Endothelial cell (in vitro differentiated cells): Measurements from ENCODE around the gene DPM2. TPM values are rescaled to one million over a fixed set of nuclear protein-coding genes. Genes with fewer than 3 reads are reported as not detected.

ENCODE experiments used
- DNase-seq: peaks from one replicate; pipeline ENCODE4 v3.0.0; 2021; ENCODE audit warnings: low spot score
- H3K27ac Mint-ChIP-seq: one replicate; pipeline ENCODE4 v1.8.0; 2021; ENCODE audit warnings: mixed read lengths, inconsistent platforms; ENCODE audit not compliant: unreplicated experiment
- H3K27me3 Mint-ChIP-seq: one replicate; pipeline ENCODE4 v1.8.0; 2021; ENCODE audit warnings: mild to moderate bottlenecking, moderate library complexity, mixed read lengths, inconsistent platforms; ENCODE audit not compliant: unreplicated experiment
- H3K36me3 Mint-ChIP-seq: one replicate; pipeline ENCODE4 v1.8.0; 2021; ENCODE audit warnings: mild to moderate bottlenecking, low read depth, mixed read lengths, inconsistent platforms; ENCODE audit not compliant: unreplicated experiment
- H3K4me1 Mint-ChIP-seq: one replicate; pipeline ENCODE4 v1.8.0; 2021; ENCODE audit warnings: mild to moderate bottlenecking, mixed read lengths, inconsistent platforms; ENCODE audit not compliant: unreplicated experiment
- H3K4me3 Mint-ChIP-seq: one replicate; pipeline ENCODE4 v1.8.0; 2021; ENCODE audit warnings: mild to moderate bottlenecking, mixed read lengths, inconsistent platforms; ENCODE audit not compliant: unreplicated experiment
- H3K9me3 Mint-ChIP-seq: one replicate; pipeline ENCODE4 v1.8.0; 2021; ENCODE audit warnings: mixed read lengths, inconsistent platforms; ENCODE audit not compliant: unreplicated experiment
- CTCF ChIP-seq: fragments of 200-600 bp; sonication (generic); IDR thresholded peaks from one replicate; pipeline ENCODE4 v1.5.0; 2021; ENCODE audit warnings: antibody characterized with exemption; ENCODE audit not compliant: unreplicated experiment
- total RNA-seq: library from RNA; stranded (reverse); fragmentation: NEBNext Ultra II Directional; extraction: Animal tissue kit (Norgen Biotek cat#: 25700); gene quantifications from one replicate; pipeline ENCODE4 v1.2.1, GENCODE V29; 2021; ENCODE audit not compliant: unreplicated experiment

DPM2 gene
- total RNA-seq, 1 donor from 2014 or later, result 31.5 TPM

DNA sequence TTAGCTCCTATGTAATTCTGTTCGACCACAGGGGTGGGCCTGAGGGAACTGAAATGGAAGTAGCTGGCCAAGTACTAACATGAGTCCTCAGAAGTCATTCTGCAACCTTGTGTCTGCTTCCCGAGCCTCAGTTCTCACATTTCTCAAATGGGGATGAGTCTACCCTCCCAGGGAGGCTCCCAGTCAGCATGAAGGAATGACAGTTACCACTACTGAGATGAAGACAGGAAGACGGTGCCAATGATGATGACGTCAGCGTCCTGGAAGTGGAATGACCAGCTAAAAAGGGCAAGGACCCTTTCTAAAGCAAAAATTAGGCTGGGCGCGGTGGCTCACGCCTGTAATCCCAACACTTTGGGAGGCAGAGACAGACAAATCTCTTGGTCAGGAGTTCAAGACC, 13.9 kb downstream of the DPM2 start:
- DNase-seq, result no peak
- H3K9me3 Mint-ChIP-seq, result no peaks in the 10 kb centered on the region
- TF ChIP-seq CTCF, result no peak
- peaks cover 3% of the 10 kb centered on the region for H3K36me3 Mint-ChIP-seq
- H3K27ac Mint-ChIP-seq, result no peak overlapping the region
- peaks cover 14% of the 10 kb centered on the region for H3K27me3 Mint-ChIP-seq
- H3K4me1 Mint-ChIP-seq, result peaks cover 16% of the 10 kb centered on the region
- H3K4me3 Mint-ChIP-seq, result no peak overlapping the region

- Mint-ChIP-seq H3K9me3 (no peaks in the 10 kb centered on the region), H3K4me1 (peaks cover 22% of the 10 kb centered on the region), H3K27ac (no peak overlapping the region), H3K4me3 (no peak overlapping the region), H3K36me3 (peaks cover 3% of the 10 kb centered on the region), H3K27me3 (peaks cover 14% of the 10 kb centered on the region)
- no peak for TF ChIP-seq CTCF
- DNase-seq, result no peak
Measured at GRCh38 chr9:127923046-127923445, 14.6 kb downstream of the DPM2 start.

GRCh38 chr9:127921557-127922120, 16.0 kb downstream of the DPM2 start:
- H3K36me3 Mint-ChIP-seq, result peaks cover 3% of the 10 kb centered on the region
- H3K4me3 Mint-ChIP-seq, result no peak overlapping the region
- TF ChIP-seq CTCF, result peak; percentile 97
- H3K27ac Mint-ChIP-seq, result no peak overlapping the region
- H3K9me3 Mint-ChIP-seq, result no peaks in the 10 kb centered on the region
- H3K27me3 Mint-ChIP-seq, result peaks cover 11% of the 10 kb centered on the region
- H3K4me1 Mint-ChIP-seq, result peaks cover 26% of the 10 kb centered on the region
- DNase-seq, result peak; percentile 77

GRCh38 chr9:127920794-127921193, 16.9 kb downstream of the DPM2 start:
- TF ChIP-seq CTCF, result no peak
- no peak overlapping the region for H3K4me3 Mint-ChIP-seq
- H3K27ac Mint-ChIP-seq, result no peak overlapping the region
- H3K9me3 Mint-ChIP-seq, result no peaks in the 10 kb centered on the region
- no peak for DNase-seq
- peaks cover 6% of the 10 kb centered on the region for H3K27me3 Mint-ChIP-seq
- H3K4me1 Mint-ChIP-seq, result peaks cover 26% of the 10 kb centered on the region
- H3K36me3 Mint-ChIP-seq, result no peaks in the 10 kb centered on the region

DNA sequence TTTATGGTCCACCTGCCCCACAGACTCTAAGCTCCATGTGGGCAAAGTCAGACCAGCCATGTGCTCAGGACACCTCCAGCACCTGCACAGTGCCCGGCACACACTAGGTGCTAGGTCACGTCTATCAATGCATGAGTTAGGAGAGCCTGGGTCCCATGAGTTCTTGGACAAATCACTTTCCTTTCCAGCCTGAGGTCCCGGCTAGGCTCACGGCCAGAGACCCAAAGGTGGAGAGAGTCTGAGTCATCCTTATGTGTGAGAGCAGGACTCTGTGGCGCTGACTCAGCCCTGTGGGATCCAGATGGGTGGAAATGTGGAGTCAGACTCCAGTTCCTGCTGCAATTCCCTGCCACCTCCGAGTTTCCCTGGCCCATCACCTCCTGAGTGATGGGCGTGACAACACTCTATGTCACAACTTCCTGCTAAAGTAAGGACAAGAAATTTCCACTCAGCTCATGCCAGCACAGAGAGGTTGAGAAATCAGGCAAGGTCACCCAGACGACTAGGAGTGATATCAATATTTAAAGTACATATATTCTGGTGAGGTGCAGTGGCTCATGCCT, 18.3 kb downstream of the DPM2 start:
- H3K27me3 Mint-ChIP-seq, result no peaks in the 10 kb centered on the region
- TF ChIP-seq CTCF, result no peak
- no peaks in the 10 kb centered on the region for H3K9me3 Mint-ChIP-seq
- no peaks in the 10 kb centered on the region for H3K36me3 Mint-ChIP-seq
- H3K27ac Mint-ChIP-seq, result no peak overlapping the region
- DNase-seq, result no peak
- peak overlapping the region; percentile 38 for H3K4me3 Mint-ChIP-seq
- H3K4me1 Mint-ChIP-seq, result peaks cover 22% of the 10 kb centered on the region
